Measurements from ENCODE around the gene HOXD10. TPM values are rescaled to one million over a fixed set of nuclear protein-coding genes. Genes with fewer than 3 reads are reported as not detected.

The HOXD10 gene
- total and polyA plus RNA-seq, 9 of the 15 experiments (the other 6 are each of a cell fraction or from before 2014, with no cell fraction given), result not detected

- no peak for DNase-seq (ENCODE audit: extremely low read depth in 1 of 4, low spot score in 3 of 4)
- H3K9me1 ChIP-seq (ENCODE audit: control insufficient read depth, insufficient read depth, low read length), result no peaks in the 10 kb centered on the region
- H4K20me1 ChIP-seq (replicated peaks; ENCODE audit: control insufficient read depth, insufficient read depth, low read length), result peaks cover 8% of the 10 kb centered on the region
- TF ChIP-seq TBL1XR1 (IDR thresholded peaks at IDR 0.05; ENCODE audit: low read length in 2 of 2) (no peak), PBX2 (CRISPR knock-in tag; IDR thresholded peaks at IDR 0.05; ENCODE audit: low read depth) (no peak), PBX2 (tag; conservative IDR thresholded peaks at IDR 0.05; ENCODE audit: low read depth) (no peak), PREB (CRISPR knock-in tag; IDR thresholded peaks at IDR 0.05) (no peak), RFX5 (IDR thresholded peaks at IDR 0.05; ENCODE audit: low read depth, low read length) (no peak)
- no peaks in the 10 kb centered on the region for H3K36me3 ChIP-seq (ENCODE audit: control insufficient read depth, insufficient read depth, low read length)
- H3K4me1 ChIP-seq (replicated peaks in 1 of 2; ENCODE audit: control insufficient read depth in 2 of 2, insufficient read depth in 2 of 2, low read length in 2 of 2), result peaks cover 0 to 29% of the 10 kb centered on the region in 2 experiments; a peak in 3 of 5 replicates
- H3K9ac ChIP-seq (ENCODE audit: insufficient read depth in 1 of 2, low read depth in 2 of 2, low read length in 2 of 2), result no peak overlapping the region
- H2AFZ ChIP-seq (ENCODE audit: low read depth, low read length), result no peak overlapping the region
- intact Hi-C loops (cut with micrococcal nuclease) (no loop called here), in situ Hi-C loops (cut with MboI) (no loop called here)
- H3K79me2 ChIP-seq (ENCODE audit: control insufficient read depth, insufficient read depth, low read length), result no peaks in the 10 kb centered on the region
- BruUV-seq (replicated peaks), result no TSS peak
- no peak overlapping the region for H3K4me3 ChIP-seq
- no peak for FAIRE-seq
- H3K9me3 ChIP-seq (replicated peaks; ENCODE audit: control insufficient read depth, insufficient read depth, low read depth, low read length), result no peaks in the 10 kb centered on the region
- H3K27me3 ChIP-seq (ENCODE audit: control insufficient read depth in 2 of 2, insufficient read depth in 2 of 2, low read length in 2 of 2), result peaks cover 84 to 89% of the 10 kb centered on the region in 2 experiments
- ChIA-PET POLR2A (interaction anchor here (0.6 to 1.2 kb wide), 7 partner anchors 10 to 1435 kb away, joined by 3 to 4 read pairs (median 3); no protein-coding TSS in a partner anchor), CTCF (ENCODE audit: low intra/inter-chr PET ratio) (no interaction called here)
- no peak overlapping the region for H3K4me2 ChIP-seq (ENCODE audit: insufficient read depth, low read length)
- H3K27ac ChIP-seq (ENCODE audit: extremely low read depth, low read depth, low read length), result no peak overlapping the region
- ATAC-seq, result no peak
- WGBS (ENCODE audit: insufficient coverage, low coverage, missing lambda C conversion rate), result 14% methylated on average over 22 of the region's 22 CpGs
Measured at GRCh38 chr2:176160986-176161824, 44.6 kb downstream of the HOXD10 start.
